Dorsolateral prefrontal cortex (tissue), 118 donors: ENCODE data around the gene MEIOB. TPM values are rescaled to one million over a fixed set of nuclear protein-coding genes. Genes with fewer than 3 reads are reported as not detected.

Experiments used
- total RNA-seq, 120 experiments: library from RNA; stranded (reverse); gene quantifications; one replicate each; pipeline versions ENCODE4 v1.2.3 to v1.2.4, GENCODE V29; 2022

MEIOB gene
- total RNA-seq, 120 experiments from 2014 or later = 0.25 to 2.3 (median 0.82) TPM; not detected in 66

Other genes with a start within 250 kb of the MEIOB start
- gene JPT2, start 193.9 kb downstream of the MEIOB start, total RNA-seq = 10 to 100 TPM in 114 of 120 experiments, 1 to 10 TPM in 6; 7.1 to 57.9 (median 18.9) TPM
- gene MAPK8IP3, start 166.0 kb downstream of the MEIOB start, total RNA-seq = 100 to 1,000 TPM; 246 to 429 (median 311) TPM
- 10 to 100 TPM; 39.2 to 88.9 (median 58.5) TPM for gene NME3, start 100.6 kb downstream of the MEIOB start, total RNA-seq
- 10 to 100 TPM; 12.6 to 44.4 (median 21.7) TPM for gene EME2, start 99.4 kb downstream of the MEIOB start, total RNA-seq
- gene MRPS34, start 99.0 kb downstream of the MEIOB start, total RNA-seq = 10 to 100 TPM; 37.4 to 77.9 (median 58.6) TPM
- gene SPSB3, start 89.6 kb downstream of the MEIOB start, total RNA-seq = 10 to 100 TPM; 34.3 to 62.3 (median 48.9) TPM
- 10 to 100 TPM; 29.7 to 55.7 (median 39.2) TPM for gene NUBP2, start 89.2 kb downstream of the MEIOB start, total RNA-seq
- 1 to 10 TPM in 79 of 120 experiments, under 1 TPM in 40, not detected in 1; 0.27 to 3.7 (median 1.2) TPM for gene IGFALS, start 78.5 kb downstream of the MEIOB start, total RNA-seq
- gene HAGH, start 45.3 kb downstream of the MEIOB start, total RNA-seq = 100 to 1,000 TPM in 118 of 120 experiments, 10 to 100 TPM in 2; 85.9 to 195 (median 142) TPM
- gene FAHD1, start 45.0 kb downstream of the MEIOB start, total RNA-seq = 10 to 100 TPM; 13.0 to 36.9 (median 23.5) TPM
- not detected for gene HS3ST6, start 46.3 kb upstream of the MEIOB start, total RNA-seq
- 10 to 100 TPM in 109 of 120 experiments, 1 to 10 TPM in 11; 8.3 to 30.9 (median 14.0) TPM for gene MSRB1, start 71.0 kb upstream of the MEIOB start, total RNA-seq
- gene RPL3L, start 82.5 kb upstream of the MEIOB start, total RNA-seq = under 1 TPM in 1 of 120 experiments, not detected in 119; 0.28 TPM
- gene NDUFB10, start 87.4 kb upstream of the MEIOB start, total RNA-seq = 100 to 1,000 TPM in 106 of 120 experiments, 10 to 100 TPM in 14; 74.8 to 178 (median 131) TPM
- 100 to 1,000 TPM; 252 to 559 (median 351) TPM for gene RPS2, start 92.7 kb upstream of the MEIOB start, total RNA-seq
- gene RNF151, start 94.7 kb upstream of the MEIOB start, total RNA-seq = under 1 TPM in 1 of 120 experiments, not detected in 119; 0.71 TPM
- gene TBL3, start 99.9 kb upstream of the MEIOB start, total RNA-seq = 10 to 100 TPM; 13.8 to 38.7 (median 23.1) TPM
- gene NOXO1, start 109.3 kb upstream of the MEIOB start, total RNA-seq = 1 to 10 TPM in 99 of 120 experiments, under 1 TPM in 18, not detected in 3; 0.52 to 4.8 (median 1.7) TPM
- 10 to 100 TPM; 14.2 to 39.2 (median 21.8) TPM for gene GFER, start 112.0 kb upstream of the MEIOB start, total RNA-seq
- gene SYNGR3, start 117.8 kb upstream of the MEIOB start, total RNA-seq = 100 to 1,000 TPM in 115 of 120 experiments, 10 to 100 TPM in 5; 51.9 to 210 (median 145) TPM
- 10 to 100 TPM; 16.4 to 45.4 (median 29.2) TPM for gene ZNF598, start 137.7 kb upstream of the MEIOB start, total RNA-seq
- 1 to 10 TPM in 45 of 120 experiments, under 1 TPM in 23, not detected in 52; 0.43 to 4.3 (median 1.1) TPM for gene NPW, start 147.6 kb upstream of the MEIOB start, total RNA-seq
- 100 to 1,000 TPM in 28 of 120 experiments, 10 to 100 TPM in 92; 46.4 to 200 (median 84.6) TPM for gene NHERF2, start 154.7 kb upstream of the MEIOB start, total RNA-seq
- gene NTHL1, start 175.7 kb upstream of the MEIOB start, total RNA-seq = 10 to 100 TPM; 12.2 to 41.4 (median 26.0) TPM
- 100 to 1,000 TPM; 129 to 311 (median 193) TPM for gene TSC2, start 175.8 kb upstream of the MEIOB start, total RNA-seq